Muscle layer of duodenum (tissue), 2 donors: ENCODE results near the gene MYLK2.

Experiments
- H3K27ac ChIP-seq: one replicate; pipeline ENCODE4 v1.7.0; 2013; ENCODE audit warnings: mild to moderate bottlenecking, low read length
- H3K27me3 ChIP-seq: one replicate; pipeline ENCODE4 v1.7.0; 2013; ENCODE audit warnings: low read depth, mild to moderate bottlenecking, control low read depth, low read length
- H3K36me3 ChIP-seq, 2 donors: one replicate each; pipeline ENCODE4 v1.7.0; 2013; ENCODE audit warnings: low read length in 2 of 2, control low read depth in 1 of 2, mild to moderate bottlenecking in 1 of 2; ENCODE audit not compliant: insufficient read depth in 2 of 2, control insufficient read depth in 1 of 2
- H3K4me1 ChIP-seq, 2 donors: one replicate each; pipeline ENCODE4 v1.7.0; 2013; ENCODE audit warnings: low read length in 2 of 2, mild to moderate bottlenecking in 2 of 2, control low read depth in 1 of 2, moderate library complexity in 1 of 2; ENCODE audit not compliant: insufficient read depth in 2 of 2, control insufficient read depth in 1 of 2
- H3K4me3 ChIP-seq, 2 donors: one replicate each; pipeline ENCODE4 v1.7.0; 2013; ENCODE audit warnings: low read length in 2 of 2, low read depth in 1 of 2, mild to moderate bottlenecking in 1 of 2
- H3K9me3 ChIP-seq, 2 donors: one replicate each; pipeline ENCODE4 v1.7.0; 2013; ENCODE audit warnings: low read length in 2 of 2, control low read depth in 1 of 2, mild to moderate bottlenecking in 1 of 2; ENCODE audit not compliant: control insufficient read depth in 1 of 2
- donor health status: healthy.

MYLK2 gene

GRCh38 chr20:31819083-31819784 is at the start of gene MYLK2:
TSS of gene MYLK2 (plus strand) at chr20:31819356. CDS start at chr20:31819581, 225 bp downstream.
- H3K9me3 ChIP-seq: no peaks in the 10 kb centered on the region
- H3K27me3 ChIP-seq: no peaks in the 10 kb centered on the region
- no peaks in the 10 kb centered on the region for H3K36me3 ChIP-seq
- H3K4me3 ChIP-seq: no peak within 1 kb of the TSS
- H3K4me1 ChIP-seq: peaks cover 0 to 11% of the 10 kb centered on the region in 2 donors
- H3K27ac ChIP-seq: no peak within 1 kb of the TSS

GRCh38 chr20:31769681-31770080 is 49.5 kb upstream of the MYLK2 start:
- H3K36me3 ChIP-seq: no peaks in the 10 kb centered on the region
- no peak overlapping the region for H3K27ac ChIP-seq
- H3K9me3 ChIP-seq: no peaks in the 10 kb centered on the region
- no peaks in the 10 kb centered on the region for H3K27me3 ChIP-seq
- no peaks in the 10 kb centered on the region for H3K4me1 ChIP-seq
- H3K4me3 ChIP-seq: no peak overlapping the region

DNA sequence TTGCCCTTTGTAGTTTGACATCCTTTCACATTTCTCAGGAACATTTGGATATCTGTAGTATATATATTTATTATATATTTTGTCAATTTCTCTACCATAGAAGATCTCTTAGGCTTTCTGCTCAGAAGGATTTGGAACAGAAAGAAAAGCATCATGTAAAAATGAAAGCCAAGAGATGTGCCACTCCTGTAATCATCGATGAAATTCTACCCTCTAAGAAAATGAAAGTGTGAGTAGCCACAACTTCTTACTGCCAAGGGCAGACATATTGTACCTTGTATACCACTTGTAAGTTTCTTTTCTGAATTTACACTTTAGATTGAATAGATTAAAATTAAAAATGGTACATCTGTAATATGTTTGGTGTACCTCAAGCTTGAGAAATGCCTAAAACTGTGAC is 48.9 kb upstream of the MYLK2 start:
- Histone ChIP-seq H3K9me3 (no peaks in the 10 kb centered on the region), H3K36me3 (no peaks in the 10 kb centered on the region), H3K27ac (no peak overlapping the region), H3K27me3 (no peaks in the 10 kb centered on the region), H3K4me3 (no peak overlapping the region), H3K4me1 (no peaks in the 10 kb centered on the region)

- Histone ChIP-seq H3K4me3 (no peak overlapping the region), H3K9me3 (no peaks in the 10 kb centered on the region), H3K36me3 (no peaks in the 10 kb centered on the region), H3K27me3 (no peaks in the 10 kb centered on the region), H3K4me1 (no peaks in the 10 kb centered on the region), H3K27ac (no peak overlapping the region)
Observed at GRCh38 chr20:31774408-31774807, 44.7 kb upstream of the MYLK2 start.

DNA sequence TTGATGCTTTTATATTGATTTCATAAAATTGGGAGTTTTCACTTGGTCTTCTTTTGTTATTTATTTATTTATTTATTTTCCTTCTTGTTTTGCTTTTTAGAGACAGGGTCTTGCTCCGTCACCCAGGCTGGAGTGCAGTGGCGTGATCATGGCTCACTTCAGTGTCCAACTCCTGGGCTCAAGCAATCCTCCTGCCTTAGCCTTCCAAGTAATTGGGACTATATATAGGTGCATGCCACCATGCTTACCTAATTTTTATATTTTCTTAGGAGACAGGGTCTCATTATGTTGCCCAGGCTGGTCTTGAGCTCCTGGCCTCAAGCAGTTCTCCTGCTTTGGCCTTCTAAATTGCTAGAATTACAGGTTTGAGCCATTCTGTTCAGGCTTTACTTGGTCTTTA is 38.3 kb upstream of the MYLK2 start:
- H3K4me3 ChIP-seq: no peak overlapping the region
- H3K27ac ChIP-seq: no peak overlapping the region
- H3K9me3 ChIP-seq: no peaks in the 10 kb centered on the region
- H3K4me1 ChIP-seq: no peaks in the 10 kb centered on the region
- no peaks in the 10 kb centered on the region for H3K27me3 ChIP-seq
- H3K36me3 ChIP-seq: no peaks in the 10 kb centered on the region

- no peaks in the 10 kb centered on the region for H3K4me1 ChIP-seq
- H3K36me3 ChIP-seq: no peaks in the 10 kb centered on the region
- H3K4me3 ChIP-seq: no peak overlapping the region
- H3K27me3 ChIP-seq: no peaks in the 10 kb centered on the region
- no peaks in the 10 kb centered on the region for H3K9me3 ChIP-seq
- no peak overlapping the region for H3K27ac ChIP-seq
Observed at GRCh38 chr20:31781945-31782344, 37.2 kb upstream of the MYLK2 start.

GRCh38 chr20:31784354-31785044 is 34.7 kb upstream of the MYLK2 start:
- Histone ChIP-seq H3K4me1 (no peaks in the 10 kb centered on the region), H3K27me3 (no peaks in the 10 kb centered on the region), H3K4me3 (no peak overlapping the region), H3K27ac (no peak overlapping the region), H3K36me3 (no peaks in the 10 kb centered on the region), H3K9me3 (no peaks in the 10 kb centered on the region)

DNA sequence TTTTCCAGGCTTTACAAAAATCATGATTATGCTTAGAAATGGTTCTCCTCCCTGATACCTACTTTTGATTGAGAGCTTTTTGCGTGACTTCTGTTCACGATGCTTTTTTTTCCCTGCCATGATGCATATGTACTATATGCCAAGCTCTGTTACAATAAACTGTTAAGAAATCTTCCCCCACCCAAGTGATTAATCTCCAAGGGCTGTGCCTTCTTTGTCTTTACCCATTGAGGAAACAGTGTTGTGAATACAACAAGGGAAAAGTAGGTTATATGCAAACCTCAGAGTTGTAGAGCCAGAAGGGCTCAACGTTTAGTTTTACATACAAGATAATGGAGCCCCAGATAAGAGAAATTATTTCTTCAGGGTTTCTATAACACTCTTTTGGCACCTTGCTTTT is 34.1 kb upstream of the MYLK2 start:
- H3K4me3 ChIP-seq: no peak overlapping the region
- H3K4me1 ChIP-seq: no peaks in the 10 kb centered on the region
- no peaks in the 10 kb centered on the region for H3K36me3 ChIP-seq

GRCh38 chr20:31788578-31788977 is 30.6 kb upstream of the MYLK2 start:
- Histone ChIP-seq H3K27me3 (no peaks in the 10 kb centered on the region), H3K36me3 (no peaks in the 10 kb centered on the region), H3K27ac (no peak overlapping the region), H3K4me1 (no peaks in the 10 kb centered on the region), H3K9me3 (no peaks in the 10 kb centered on the region), H3K4me3 (no peak overlapping the region)

More for the DNA sequence above, 34.1 kb upstream of the MYLK2 start:
- Histone ChIP-seq H3K27me3 (no peaks in the 10 kb centered on the region), H3K9me3 (no peaks in the 10 kb centered on the region), H3K27ac (no peak overlapping the region)

DNA sequence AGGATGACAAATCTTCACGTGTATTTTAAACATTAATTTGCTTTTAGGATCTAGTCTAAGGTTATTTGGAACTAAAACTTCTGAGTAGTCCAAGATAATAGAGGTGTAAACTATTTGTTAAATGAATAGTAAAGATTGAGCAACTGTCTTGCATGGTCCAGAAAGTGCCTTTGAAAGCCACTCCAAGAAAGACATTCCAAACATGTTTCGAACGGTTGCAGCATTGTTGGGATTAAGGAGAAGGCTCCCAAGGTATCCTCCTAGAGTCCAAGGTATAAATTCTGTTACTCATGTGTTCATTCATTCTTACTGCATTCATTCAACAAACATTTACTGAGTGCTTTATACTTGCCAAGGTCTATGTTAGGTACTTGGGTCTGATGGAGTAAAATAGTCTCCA is 28.8 kb upstream of the MYLK2 start:
- Histone ChIP-seq H3K36me3 (no peaks in the 10 kb centered on the region), H3K9me3 (no peaks in the 10 kb centered on the region), H3K4me3 (no peak overlapping the region), H3K27me3 (no peaks in the 10 kb centered on the region), H3K4me1 (no peaks in the 10 kb centered on the region), H3K27ac (no peak overlapping the region)

DNA sequence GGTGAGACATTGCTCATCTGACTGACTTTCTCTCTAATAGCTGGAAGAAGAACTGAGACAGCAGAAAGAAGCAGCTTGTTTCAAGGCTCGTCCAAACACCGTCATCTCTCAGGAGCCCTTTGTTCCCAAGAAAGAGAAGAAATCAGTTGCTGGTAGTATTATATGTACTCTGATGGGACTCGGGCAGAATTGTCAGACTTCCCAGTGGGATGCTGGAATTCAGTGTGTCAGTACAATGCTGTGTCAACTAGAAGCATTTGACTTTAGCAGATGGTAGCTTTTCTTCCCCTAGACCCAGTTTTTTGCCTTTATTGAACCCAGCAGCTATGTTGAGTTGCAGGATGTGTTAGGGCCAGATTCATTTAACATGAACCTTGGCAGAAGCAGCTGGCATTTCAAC is 21.8 kb upstream of the MYLK2 start:
- Histone ChIP-seq H3K27me3 (no peaks in the 10 kb centered on the region), H3K4me1 (no peaks in the 10 kb centered on the region), H3K36me3 (no peaks in the 10 kb centered on the region), H3K4me3 (no peak overlapping the region), H3K27ac (no peak overlapping the region), H3K9me3 (no peaks in the 10 kb centered on the region)

- Histone ChIP-seq H3K9me3 (no peaks in the 10 kb centered on the region), H3K27me3 (no peaks in the 10 kb centered on the region), H3K27ac (no peak overlapping the region), H3K36me3 (no peaks in the 10 kb centered on the region), H3K4me3 (no peak overlapping the region), H3K4me1 (no peaks in the 10 kb centered on the region)
Observed at GRCh38 chr20:31801508-31801907, 17.6 kb upstream of the MYLK2 start.
